GM12892 (cell line): ENCODE results near the gene FIGNL2.

Experiments used
- POLR2A ChIP-seq: IDR thresholded peaks from 2 replicates; pipeline ENCODE4 v1.6.1; 2011; ENCODE audit warnings: low read depth, low read length, control low read depth
- POLR2AphosphoS5 ChIP-seq: IDR thresholded peaks from 2 replicates; pipeline ENCODE4 v1.6.1; 2011; ENCODE audit warnings: low read depth, low read length, control low read depth
- TAF1 ChIP-seq: IDR thresholded peaks from 2 replicates; pipeline ENCODE4 v1.6.1; 2011; ENCODE audit warnings: low read depth, mild to moderate bottlenecking, control low read depth, low read length, borderline replicate concordance

DNA sequence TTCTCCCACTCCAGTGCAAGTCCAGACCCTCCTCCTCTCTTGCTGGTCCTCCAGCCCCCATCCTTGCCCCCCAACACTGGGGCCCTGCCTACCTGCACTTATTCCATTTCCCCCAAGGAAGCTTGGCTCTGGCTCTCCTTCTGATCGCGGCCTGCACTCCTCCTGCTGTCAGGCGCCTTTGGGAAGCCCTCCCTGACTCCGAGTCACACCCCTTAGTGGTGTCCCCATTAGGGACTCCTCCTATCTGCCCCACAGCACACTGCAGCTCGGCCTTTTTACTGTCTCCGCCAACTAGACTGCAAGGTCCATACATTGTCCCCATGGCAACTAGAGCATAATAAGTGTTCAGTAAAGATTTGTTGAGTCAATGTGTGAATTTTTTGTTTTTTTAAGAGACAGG lies 32.9 kb downstream of the FIGNL2 start:
- TF ChIP-seq POLR2A (no peak), POLR2AphosphoS5 (no peak), TAF1 (no peak)
